ENCODE measurements around the gene CNGB1. TPM values are rescaled to one million over a fixed set of nuclear protein-coding genes. Genes with fewer than 3 reads are reported as not detected.
A peak's percentile ranks its signal among the peaks of the same experiment; 100 is the strongest.

Gene CNGB1
- total and polyA plus RNA-seq, 2 experiments from 2014 or later: not detected

DNA sequence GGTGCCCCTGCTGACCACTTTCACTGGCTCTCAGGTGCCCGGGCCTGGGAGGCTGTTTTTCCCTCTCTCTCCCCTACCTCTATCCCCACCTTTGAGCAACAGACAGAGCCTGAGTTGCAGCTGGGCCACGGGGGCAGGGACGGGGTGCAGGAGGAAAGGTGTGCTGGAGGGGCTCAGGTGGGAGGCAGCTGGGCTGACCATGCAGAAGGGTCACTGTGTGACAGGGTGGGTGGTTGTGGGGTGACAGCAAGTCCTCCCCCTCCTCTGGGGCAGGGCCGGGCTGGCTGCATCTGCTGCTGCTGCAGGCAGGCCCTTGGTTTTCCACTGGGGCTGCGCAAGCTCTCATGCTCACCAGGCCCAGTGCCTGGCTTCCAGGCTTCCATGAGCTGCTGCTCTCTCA, 23.0 kb upstream of the CNGB1 start:
- no peak for DNase-seq (ENCODE audit: low spot score)

DNA sequence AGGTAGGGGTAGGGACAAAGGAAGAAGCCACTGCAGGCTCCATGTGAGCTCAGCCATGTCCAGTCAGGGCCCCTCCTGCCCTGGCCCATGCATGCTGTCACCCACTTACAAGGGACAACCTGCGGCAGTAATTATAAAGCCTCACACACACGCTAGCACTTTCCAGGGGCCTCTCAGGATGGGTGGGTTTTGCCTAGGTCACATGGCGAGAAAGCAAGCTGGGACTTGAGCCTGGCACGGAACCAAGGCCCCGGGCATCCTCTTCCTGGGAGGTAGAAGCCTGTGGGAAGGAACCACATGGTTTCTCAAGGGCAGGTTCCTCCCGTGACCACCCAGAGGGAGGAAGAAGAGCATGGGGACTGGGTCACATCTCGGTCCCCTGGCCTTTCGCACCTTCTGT, 22.5 kb upstream of the CNGB1 start:
- Histone ChIP-seq H3K79me2 (peaks cover 6% of the 10 kb centered on the region), H3K4me1 (ENCODE audit: insufficient read depth) (peaks cover 3% of the 10 kb centered on the region), H3K4me3 (no peak overlapping the region), H3K27me3 (no peaks in the 10 kb centered on the region), H2AFZ (no peak overlapping the region), H3K36me3 (replicated peaks; ENCODE audit: insufficient read depth, low read depth) (no peaks in the 10 kb centered on the region), H3K9me3 (ENCODE audit: low read depth) (no peaks in the 10 kb centered on the region), H3K27ac (peak overlapping the region; percentile 58), H3K9me2 (replicated peaks; ENCODE audit: insufficient read depth) (no peaks in the 10 kb centered on the region), H4K20me1 (ENCODE audit: insufficient read depth, poor library complexity, severe bottlenecking) (peaks cover 3% of the 10 kb centered on the region), H3K4me2 (no peak overlapping the region)
- DNase-seq (ENCODE audit: low spot score): no peak
- 83% methylated on average over 8 of the region's 8 CpGs for WGBS (ENCODE audit: low lambda C conversion rate, missing lambda C conversion rate)
- TF ChIP-seq, protein P1, sequence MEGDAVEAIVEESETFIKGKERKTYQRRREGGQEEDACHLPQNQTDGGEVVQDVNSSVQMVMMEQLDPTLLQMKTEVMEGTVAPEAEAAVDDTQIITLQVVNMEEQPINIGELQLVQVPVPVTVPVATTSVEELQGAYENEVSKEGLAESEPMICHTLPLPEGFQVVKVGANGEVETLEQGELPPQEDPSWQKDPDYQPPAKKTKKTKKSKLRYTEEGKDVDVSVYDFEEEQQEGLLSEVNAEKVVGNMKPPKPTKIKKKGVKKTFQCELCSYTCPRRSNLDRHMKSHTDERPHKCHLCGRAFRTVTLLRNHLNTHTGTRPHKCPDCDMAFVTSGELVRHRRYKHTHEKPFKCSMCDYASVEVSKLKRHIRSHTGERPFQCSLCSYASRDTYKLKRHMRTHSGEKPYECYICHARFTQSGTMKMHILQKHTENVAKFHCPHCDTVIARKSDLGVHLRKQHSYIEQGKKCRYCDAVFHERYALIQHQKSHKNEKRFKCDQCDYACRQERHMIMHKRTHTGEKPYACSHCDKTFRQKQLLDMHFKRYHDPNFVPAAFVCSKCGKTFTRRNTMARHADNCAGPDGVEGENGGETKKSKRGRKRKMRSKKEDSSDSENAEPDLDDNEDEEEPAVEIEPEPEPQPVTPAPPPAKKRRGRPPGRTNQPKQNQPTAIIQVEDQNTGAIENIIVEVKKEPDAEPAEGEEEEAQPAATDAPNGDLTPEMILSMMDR (IDR thresholded peaks at IDR 0.05; ENCODE audit: poor library complexity): no peak
- TF ChIP-seq EZH2phosphoT487 (IDR thresholded peaks at IDR 0.05; ENCODE audit: low read depth, severe bottlenecking, unreplicated experiment): no peak
- TF ChIP-seq EZH2 (IDR thresholded peaks at IDR 0.05; ENCODE audit: borderline replicate concordance): no peak

More for the DNA sequence above, 23.0 kb upstream of the CNGB1 start:
- Histone ChIP-seq H3K9me2 (replicated peaks; ENCODE audit: insufficient read depth) (no peaks in the 10 kb centered on the region), H3K9me3 (ENCODE audit: low read depth) (no peaks in the 10 kb centered on the region), H3K27ac (no peak overlapping the region), H3K4me2 (no peak overlapping the region), H3K79me2 (peaks cover 8% of the 10 kb centered on the region), H3K36me3 (replicated peaks; ENCODE audit: insufficient read depth, low read depth) (no peaks in the 10 kb centered on the region), H3K4me3 (no peak overlapping the region), H3K27me3 (no peaks in the 10 kb centered on the region), H3K4me1 (ENCODE audit: insufficient read depth) (peaks cover 7% of the 10 kb centered on the region), H4K20me1 (ENCODE audit: insufficient read depth, poor library complexity, severe bottlenecking) (peaks cover 5% of the 10 kb centered on the region), H2AFZ (no peak overlapping the region)
- 97% methylated on average over 5 of the region's 5 CpGs for whole genome bisulfite sequencing (ENCODE audit: low lambda C conversion rate, missing lambda C conversion rate)
- TF ChIP-seq EZH2phosphoT487 (IDR thresholded peaks at IDR 0.05; ENCODE audit: low read depth, severe bottlenecking, unreplicated experiment) (no peak), EZH2 (IDR thresholded peaks at IDR 0.05; ENCODE audit: borderline replicate concordance) (no peak)
- TF ChIP-seq, protein P1 (IDR thresholded peaks at IDR 0.05; ENCODE audit: poor library complexity): no peak

DNA sequence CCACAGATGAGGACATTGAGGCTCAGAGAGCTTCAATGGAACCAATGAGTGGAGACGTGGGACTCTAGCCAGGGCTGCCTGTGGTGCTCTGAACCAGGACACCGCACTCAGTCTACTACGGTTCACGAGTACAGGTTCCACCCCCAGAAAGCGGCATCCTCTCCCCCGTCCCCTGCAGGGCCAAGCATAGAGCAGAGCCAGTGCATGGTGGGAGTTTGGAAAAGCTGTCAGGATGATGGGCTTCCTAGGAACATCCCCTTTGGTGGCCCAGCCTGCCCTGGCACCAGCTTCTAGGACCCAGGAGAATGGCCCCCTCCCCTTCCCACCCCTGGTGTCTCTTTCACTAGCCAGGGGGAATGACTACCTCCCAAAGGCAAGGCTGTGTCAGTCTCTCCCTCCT, 21.2 kb upstream of the CNGB1 start:
- TF ChIP-seq EZH2phosphoT487 (IDR thresholded peaks at IDR 0.05; ENCODE audit: low read depth, severe bottlenecking, unreplicated experiment) (no peak), EZH2 (IDR thresholded peaks at IDR 0.05; ENCODE audit: borderline replicate concordance) (no peak)
- TF ChIP-seq, protein P1 (IDR thresholded peaks at IDR 0.05; ENCODE audit: poor library complexity): no peak
- no peaks in the 10 kb centered on the region for H4K20me1 ChIP-seq (ENCODE audit: insufficient read depth, poor library complexity, severe bottlenecking)
- DNase-seq (ENCODE audit: low spot score): peak; percentile 2
- no peaks in the 10 kb centered on the region for H3K36me3 ChIP-seq (replicated peaks; ENCODE audit: insufficient read depth, low read depth)
- H3K79me2 ChIP-seq: peaks cover 6% of the 10 kb centered on the region
- H3K4me3 ChIP-seq: no peak overlapping the region
- no peak overlapping the region for H2AFZ ChIP-seq
- H3K4me1 ChIP-seq (ENCODE audit: insufficient read depth): no peaks in the 10 kb centered on the region
- H3K27ac ChIP-seq: no peak overlapping the region
- 93% methylated on average over 6 of the region's 6 CpGs for WGBS (ENCODE audit: low lambda C conversion rate, missing lambda C conversion rate)
- H3K4me2 ChIP-seq: no peak overlapping the region
- H3K9me3 ChIP-seq (ENCODE audit: low read depth): no peaks in the 10 kb centered on the region
- H3K9me2 ChIP-seq (replicated peaks; ENCODE audit: insufficient read depth): no peaks in the 10 kb centered on the region
- no peaks in the 10 kb centered on the region for H3K27me3 ChIP-seq
